Measurements from ENCODE around the gene GNPTAB.

GNPTAB gene

DNA sequence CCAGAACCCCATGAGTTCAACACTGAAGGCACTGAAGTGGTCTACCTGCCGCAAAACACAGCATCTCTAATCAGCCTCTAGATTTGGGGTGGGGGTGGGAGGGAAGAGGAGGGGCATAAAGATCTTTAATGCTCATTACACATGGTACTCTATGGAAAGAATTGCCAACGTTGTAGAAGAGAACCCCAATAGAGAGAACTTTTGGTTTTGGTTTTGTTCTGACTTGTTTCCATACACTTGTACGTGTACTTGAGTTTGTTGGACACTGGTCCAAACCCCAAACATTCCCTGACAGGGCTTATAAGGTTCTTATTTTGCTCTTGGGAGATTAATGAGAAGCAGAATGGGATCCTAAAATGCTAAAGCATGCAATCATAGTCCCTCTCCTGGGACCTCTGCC, 31.0 kb downstream of the GNPTAB start:
- TF ChIP-seq, protein P1, sequence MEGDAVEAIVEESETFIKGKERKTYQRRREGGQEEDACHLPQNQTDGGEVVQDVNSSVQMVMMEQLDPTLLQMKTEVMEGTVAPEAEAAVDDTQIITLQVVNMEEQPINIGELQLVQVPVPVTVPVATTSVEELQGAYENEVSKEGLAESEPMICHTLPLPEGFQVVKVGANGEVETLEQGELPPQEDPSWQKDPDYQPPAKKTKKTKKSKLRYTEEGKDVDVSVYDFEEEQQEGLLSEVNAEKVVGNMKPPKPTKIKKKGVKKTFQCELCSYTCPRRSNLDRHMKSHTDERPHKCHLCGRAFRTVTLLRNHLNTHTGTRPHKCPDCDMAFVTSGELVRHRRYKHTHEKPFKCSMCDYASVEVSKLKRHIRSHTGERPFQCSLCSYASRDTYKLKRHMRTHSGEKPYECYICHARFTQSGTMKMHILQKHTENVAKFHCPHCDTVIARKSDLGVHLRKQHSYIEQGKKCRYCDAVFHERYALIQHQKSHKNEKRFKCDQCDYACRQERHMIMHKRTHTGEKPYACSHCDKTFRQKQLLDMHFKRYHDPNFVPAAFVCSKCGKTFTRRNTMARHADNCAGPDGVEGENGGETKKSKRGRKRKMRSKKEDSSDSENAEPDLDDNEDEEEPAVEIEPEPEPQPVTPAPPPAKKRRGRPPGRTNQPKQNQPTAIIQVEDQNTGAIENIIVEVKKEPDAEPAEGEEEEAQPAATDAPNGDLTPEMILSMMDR (IDR thresholded peaks at IDR 0.05; ENCODE audit: borderline replicate concordance, insufficient read depth, low read depth, low read length) = no peak
- no peak overlapping the region for H3K4me3 ChIP-seq (ENCODE audit: low read depth, low read length)

DNA sequence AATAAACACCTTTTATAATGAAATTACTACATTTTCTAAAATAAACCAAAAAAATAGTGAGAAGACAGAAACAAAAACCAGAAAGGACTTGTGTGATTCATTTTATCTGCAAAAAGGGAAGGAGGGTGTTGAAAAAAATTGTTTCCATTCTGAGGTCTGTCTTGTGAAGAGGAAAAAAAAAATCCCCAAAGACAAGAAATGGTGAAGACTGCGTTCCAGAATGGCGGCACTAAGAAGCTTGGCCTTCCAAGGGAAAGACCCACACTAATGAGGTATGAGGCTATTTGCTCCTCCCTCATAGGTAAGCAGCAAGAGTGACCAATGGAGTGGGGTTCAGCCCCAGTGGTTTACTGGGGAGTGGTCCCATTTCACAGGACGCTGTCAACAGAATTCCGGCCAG, 35.0 kb downstream of the GNPTAB start:
- H3K4me3 ChIP-seq (ENCODE audit: low read depth, low read length) = no peak overlapping the region
- TF ChIP-seq, protein P1 (IDR thresholded peaks at IDR 0.05; ENCODE audit: borderline replicate concordance, insufficient read depth, low read depth, low read length) = no peak

DNA sequence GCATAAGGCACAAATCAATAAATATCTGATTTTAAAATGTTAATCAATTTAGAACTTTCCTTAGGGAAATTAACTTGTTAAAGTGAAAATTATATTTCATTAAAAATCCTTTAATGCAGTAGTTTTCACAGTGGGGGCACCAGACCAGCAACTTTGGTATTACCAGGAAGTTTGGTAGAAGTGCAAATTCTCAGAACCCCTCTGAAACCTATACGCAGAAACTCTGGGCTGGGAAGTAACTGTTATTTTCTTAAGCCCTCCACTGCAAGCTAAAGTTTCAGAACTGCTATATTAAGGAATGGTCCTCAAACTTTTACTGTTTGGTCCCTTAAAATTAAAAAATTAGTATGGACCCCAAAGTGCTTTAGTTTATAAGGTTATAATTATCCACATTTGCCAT, 35.7 kb downstream of the GNPTAB start:
- TF ChIP-seq, protein P1 (IDR thresholded peaks at IDR 0.05; ENCODE audit: borderline replicate concordance, insufficient read depth, low read depth, low read length) = no peak
- H3K4me3 ChIP-seq (ENCODE audit: low read depth, low read length) = no peak overlapping the region

- TF ChIP-seq, protein P1 (IDR thresholded peaks at IDR 0.05; ENCODE audit: borderline replicate concordance, insufficient read depth, low read depth, low read length) = no peak
Measured at GRCh38 chr12:101794574-101794973, 36.2 kb downstream of the GNPTAB start.

GRCh38 chr12:101793401-101793800, 37.4 kb downstream of the GNPTAB start:
- no peak overlapping the region for H3K4me3 ChIP-seq (ENCODE audit: low read depth, low read length)
- TF ChIP-seq, protein P1 (IDR thresholded peaks at IDR 0.05; ENCODE audit: borderline replicate concordance, insufficient read depth, low read depth, low read length) = no peak

More at GRCh38 chr12:101794574-101794973, 36.2 kb downstream of the GNPTAB start:
- no peak overlapping the region for H3K4me3 ChIP-seq (ENCODE audit: low read depth, low read length)

GRCh38 chr12:101792046-101792931, 38.5 kb downstream of the GNPTAB start:
- no peak overlapping the region for H3K4me3 ChIP-seq (ENCODE audit: low read depth, low read length)
- TF ChIP-seq, protein P1 (IDR thresholded peaks at IDR 0.05; ENCODE audit: borderline replicate concordance, insufficient read depth, low read depth, low read length) = no peak

DNA sequence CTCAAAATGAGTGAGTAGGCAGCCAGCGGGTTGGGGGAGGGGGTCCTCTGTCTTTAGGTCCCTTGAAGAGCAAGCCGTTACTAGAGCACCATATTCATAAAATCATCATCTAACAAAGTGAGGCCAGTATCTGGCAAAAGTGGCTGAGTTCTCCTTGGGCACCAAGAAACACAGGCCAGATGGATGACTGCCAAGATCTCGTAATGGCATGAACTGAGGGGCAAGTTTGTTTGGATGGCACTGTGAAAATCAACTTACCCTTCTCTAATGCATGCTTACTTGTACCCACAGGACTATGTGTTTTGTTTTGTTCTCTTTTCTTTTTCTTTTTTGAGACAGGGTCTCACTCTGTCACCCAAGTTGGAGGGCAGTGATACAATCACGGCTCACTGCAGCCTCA, 41.6 kb downstream of the GNPTAB start:
- H3K4me3 ChIP-seq (ENCODE audit: low read depth, low read length) = no peak overlapping the region
- TF ChIP-seq, protein P1 (IDR thresholded peaks at IDR 0.05; ENCODE audit: borderline replicate concordance, insufficient read depth, low read depth, low read length) = no peak

Data from GM12875 (cell line).